ENCODE results near the gene SLC34A1.

DNA sequence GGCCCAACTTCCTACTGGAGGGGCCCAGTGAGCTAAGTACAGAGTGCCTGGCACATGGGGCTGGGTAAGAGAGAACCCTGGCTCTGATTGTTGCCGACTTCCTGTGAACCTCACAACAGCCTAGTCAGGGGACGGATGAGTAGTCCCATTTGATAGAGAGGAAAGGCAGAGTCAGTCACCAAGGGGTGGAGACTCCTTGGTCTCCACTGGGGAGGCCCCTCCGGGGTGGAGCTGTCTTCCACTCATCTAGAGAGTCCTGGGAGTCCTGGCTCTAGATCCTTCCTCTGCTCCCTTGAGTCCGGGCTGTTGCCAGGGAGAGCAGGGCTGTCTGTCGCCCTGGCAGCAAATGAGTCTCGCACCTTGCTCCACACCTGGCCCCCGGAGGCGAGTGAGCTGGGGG, 50.2 kb downstream of the SLC34A1 start:
- TF ChIP-seq POLR2AphosphoS5 (IDR thresholded peaks at IDR 0.05; ENCODE audit: low read depth) (no peak), NANOG (IDR thresholded peaks at IDR 0.05; ENCODE audit: borderline replicate concordance) (no peak), EZH2 (IDR thresholded peaks at IDR 0.05; ENCODE audit: low read depth, unreplicated experiment) (no peak)
- TF ChIP-seq, protein P1, sequence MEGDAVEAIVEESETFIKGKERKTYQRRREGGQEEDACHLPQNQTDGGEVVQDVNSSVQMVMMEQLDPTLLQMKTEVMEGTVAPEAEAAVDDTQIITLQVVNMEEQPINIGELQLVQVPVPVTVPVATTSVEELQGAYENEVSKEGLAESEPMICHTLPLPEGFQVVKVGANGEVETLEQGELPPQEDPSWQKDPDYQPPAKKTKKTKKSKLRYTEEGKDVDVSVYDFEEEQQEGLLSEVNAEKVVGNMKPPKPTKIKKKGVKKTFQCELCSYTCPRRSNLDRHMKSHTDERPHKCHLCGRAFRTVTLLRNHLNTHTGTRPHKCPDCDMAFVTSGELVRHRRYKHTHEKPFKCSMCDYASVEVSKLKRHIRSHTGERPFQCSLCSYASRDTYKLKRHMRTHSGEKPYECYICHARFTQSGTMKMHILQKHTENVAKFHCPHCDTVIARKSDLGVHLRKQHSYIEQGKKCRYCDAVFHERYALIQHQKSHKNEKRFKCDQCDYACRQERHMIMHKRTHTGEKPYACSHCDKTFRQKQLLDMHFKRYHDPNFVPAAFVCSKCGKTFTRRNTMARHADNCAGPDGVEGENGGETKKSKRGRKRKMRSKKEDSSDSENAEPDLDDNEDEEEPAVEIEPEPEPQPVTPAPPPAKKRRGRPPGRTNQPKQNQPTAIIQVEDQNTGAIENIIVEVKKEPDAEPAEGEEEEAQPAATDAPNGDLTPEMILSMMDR (conservative IDR thresholded peaks at IDR 0.05; ENCODE audit: low read depth in 2 of 2): no peak

Data from GM23338 (cell line).